Skeletal muscle tissue (tissue), 5 donors: ENCODE results near the gene KRTAP5-9. TPM values are rescaled to one million over a fixed set of nuclear protein-coding genes. Genes with fewer than 3 reads are reported as not detected.
"Not testable (repeated sequence)": the region's sequence is repeated elsewhere in the genome, so short reads cannot be mapped to it uniquely, and the experiment has no call there.

ENCODE experiments used
- H3K27ac ChIP-seq: one replicate; pipeline ENCODE4 v1.7.0; 2013; ENCODE audit warnings: mild to moderate bottlenecking, low read depth, low read length, inconsistent platforms
- H3K27me3 ChIP-seq, 3 donors: one replicate each; pipeline ENCODE4 v1.7.0; 2013; ENCODE audit warnings: low read length in 3 of 3; ENCODE audit not compliant: control insufficient read depth in 3 of 3, insufficient read depth in 3 of 3
- H3K36me3 ChIP-seq, 3 donors: one replicate each; pipeline ENCODE4 v1.7.0; 2013; ENCODE audit warnings: low read length in 3 of 3; ENCODE audit not compliant: control insufficient read depth in 3 of 3, insufficient read depth in 3 of 3
- H3K4me1 ChIP-seq, 3 donors: one replicate each; pipeline ENCODE4 v1.7.0; 2013; ENCODE audit warnings: low read length in 3 of 3, mild to moderate bottlenecking in 3 of 3; ENCODE audit not compliant: control insufficient read depth in 3 of 3, insufficient read depth in 3 of 3
- H3K4me3 ChIP-seq, 3 donors: one replicate each; pipeline ENCODE4 v1.7.0; 2013; ENCODE audit warnings: low read length in 3 of 3
- H3K9ac ChIP-seq, 3 donors: one replicate each; pipeline ENCODE4 v1.7.0; 2013; ENCODE audit warnings: low read length in 3 of 3, mild to moderate bottlenecking in 3 of 3, moderate library complexity in 2 of 3, low read depth in 1 of 3
- H3K9me3 ChIP-seq, 3 donors: one replicate each; pipeline ENCODE4 v1.7.0; 2013; ENCODE audit warnings: low read length in 3 of 3; ENCODE audit not compliant: control insufficient read depth in 3 of 3
- small RNA-seq: library from RNA; depleted of rRNA; stranded (forward); fragments of <200 nt; gene quantifications from one replicate; pipeline ENCODE3, GENCODE V24; 2014
- total RNA-seq: library from RNA; depleted of rRNA; stranded (reverse); fragments of >200 nt; gene quantifications from one replicate; pipeline ENCODE4 v1.2.3, GENCODE V29; 2014
- donor health status: Osteomylitis.

The KRTAP5-9 gene
- total RNA-seq, 1 donor from 2014 or later, result not detected

- Histone ChIP-seq H3K27ac (no peak overlapping the region), H3K36me3 (no peaks in the 10 kb centered on the region), H3K4me1 (peaks cover 0 to 7% (median 2%) of the 10 kb centered on the region in 3 donors), H3K4me3 (no peak overlapping the region), H3K27me3 (peaks cover 0 to 6% (median 0%) of the 10 kb centered on the region in 3 donors), H3K9ac (no peak overlapping the region), H3K9me3 (no peaks in the 10 kb centered on the region)
Observed at GRCh38 chr11:71581826-71582225, 33.6 kb downstream of the KRTAP5-9 start.

- H3K27me3 ChIP-seq, result peaks cover 0 to 6% (median 0%) of the 10 kb centered on the region in 3 donors
- H3K4me1 ChIP-seq, result peaks cover 0 to 7% (median 2%) of the 10 kb centered on the region in 3 donors
- no peak within 1 kb of the TSS for H3K4me3 ChIP-seq
- no peak within 1 kb of the TSS for H3K9ac ChIP-seq
- no peaks in the 10 kb centered on the region for H3K9me3 ChIP-seq
- no peaks in the 10 kb centered on the region for H3K36me3 ChIP-seq
- no peak within 1 kb of the TSS for H3K27ac ChIP-seq
Observed at GRCh38 chr11:71582309-71582895, 34.2 kb downstream of the KRTAP5-9 start, which contains the start of gene KRTAP5-11. TSS of gene KRTAP5-11 (minus strand) at chr11:71582875. CDS start at chr11:71582837, 38 bp downstream.

GRCh38 chr11:71582969-71583368, 34.7 kb downstream of the KRTAP5-9 start:
- H3K27ac ChIP-seq, H3K27me3 ChIP-seq, H3K9ac ChIP-seq, H3K4me1 ChIP-seq, H3K36me3 ChIP-seq, H3K9me3 ChIP-seq, H3K4me3 ChIP-seq: not testable (repeated sequence)

GRCh38 chr11:71585673-71586072, 37.5 kb downstream of the KRTAP5-9 start:
- H3K9me3 ChIP-seq, H3K27ac ChIP-seq, H3K4me1 ChIP-seq, H3K9ac ChIP-seq, H3K4me3 ChIP-seq, H3K27me3 ChIP-seq, H3K36me3 ChIP-seq: not testable (repeated sequence)

- not testable (repeated sequence) for H3K27ac ChIP-seq, H3K9ac ChIP-seq, H3K4me3 ChIP-seq, H3K9me3 ChIP-seq, H3K4me1 ChIP-seq, H3K36me3 ChIP-seq, H3K27me3 ChIP-seq
Observed at GRCh38 chr11:71588314-71588713, 40.1 kb downstream of the KRTAP5-9 start.

GRCh38 chr11:71588822-71589545, 40.8 kb downstream of the KRTAP5-9 start:
- H3K36me3 ChIP-seq, H3K4me1 ChIP-seq, H3K9me3 ChIP-seq, H3K27me3 ChIP-seq, H3K27ac ChIP-seq, H3K9ac ChIP-seq, H3K4me3 ChIP-seq: not testable (repeated sequence)

- not testable (repeated sequence) for H3K36me3 ChIP-seq, H3K9ac ChIP-seq, H3K4me3 ChIP-seq, H3K27me3 ChIP-seq, H3K4me1 ChIP-seq, H3K27ac ChIP-seq, H3K9me3 ChIP-seq
Observed at GRCh38 chr11:71589546-71589920, 41.3 kb downstream of the KRTAP5-9 start.

Small RNA genes within 50 kb of the gene (small RNA-seq; reads per million reads assigned to genes)
- gene AP000867.1, result not detected
- not detected for gene KRTAP5-14P

Other genes with a start within 250 kb of the KRTAP5-9 start
- gene DHCR7, start 100.0 kb upstream of the KRTAP5-9 start, total RNA-seq, result 9.9 TPM
- gene NADSYN1, start 95.2 kb upstream of the KRTAP5-9 start, total RNA-seq, result 27.7 TPM
- gene KRTAP5-7, start 21.2 kb upstream of the KRTAP5-9 start, total RNA-seq, result not detected
- gene KRTAP5-8, start 10.4 kb upstream of the KRTAP5-9 start, total RNA-seq, result not detected
- not detected for gene KRTAP5-10, start 17.1 kb downstream of the KRTAP5-9 start, total RNA-seq
- gene KRTAP5-11, start 34.5 kb downstream of the KRTAP5-9 start, total RNA-seq, result not detected